ENCODE data around the gene BRINP2. TPM values are rescaled to one million over a fixed set of nuclear protein-coding genes. Genes with fewer than 3 reads are reported as not detected.

The BRINP2 gene
- total RNA-seq, 1 donor from 2014 or later: not detected

DNA sequence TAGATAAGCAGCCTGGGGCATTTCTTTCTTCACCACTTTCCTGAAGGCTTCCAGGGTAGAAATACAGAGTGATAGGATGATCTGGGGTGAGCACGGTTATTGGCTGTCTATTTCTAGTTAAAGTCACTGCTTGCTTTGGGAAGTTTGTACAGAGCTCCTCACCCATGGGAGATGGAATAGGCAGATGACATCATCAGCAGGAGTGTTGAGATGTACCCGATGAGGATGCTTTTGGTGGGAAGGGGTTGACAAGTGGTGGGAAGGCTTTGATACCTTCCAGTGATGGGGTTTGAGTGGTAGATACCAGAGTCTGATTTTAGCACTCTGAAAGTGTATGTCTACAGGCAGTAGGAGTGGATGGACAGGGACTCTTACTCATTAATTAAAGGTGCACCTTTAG is 112.6 kb downstream of the BRINP2 start:
- no peak overlapping the region for H3K4me3 Mint-ChIP-seq
- intact Hi-C loops (cut with micrococcal nuclease): no loop called here

DNA sequence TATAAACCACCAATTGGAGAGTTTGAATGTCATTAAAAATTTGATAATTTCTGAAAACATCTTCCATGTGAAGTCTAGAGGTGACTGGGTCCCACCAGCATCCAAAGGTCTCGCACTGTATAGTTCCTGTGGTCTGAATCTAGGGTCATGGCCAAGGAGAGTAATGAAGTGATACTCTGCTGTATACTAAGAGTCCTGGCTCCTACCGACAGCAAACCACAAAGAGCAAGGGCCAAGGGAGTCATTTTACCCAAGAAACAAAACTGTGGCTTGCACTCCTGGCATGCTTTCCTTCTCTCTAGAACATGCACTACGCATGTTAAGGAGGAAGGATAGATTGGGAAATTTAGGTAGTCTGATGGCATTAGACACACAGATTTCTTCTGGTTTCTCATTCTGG is 115.6 kb downstream of the BRINP2 start:
- intact Hi-C loops (cut with micrococcal nuclease): no loop called here
- H3K4me1 Mint-ChIP-seq: no peaks in the 10 kb centered on the region
- H3K27ac Mint-ChIP-seq: no peak overlapping the region
- no peaks in the 10 kb centered on the region for H3K9me3 Mint-ChIP-seq
- H3K4me3 Mint-ChIP-seq: no peak overlapping the region
- H3K27me3 Mint-ChIP-seq: no peaks in the 10 kb centered on the region
- no peak for DNase-seq
- H3K36me3 Mint-ChIP-seq (ENCODE audit: low read depth): no peaks in the 10 kb centered on the region

More for the DNA sequence above, 112.6 kb downstream of the BRINP2 start:
- Mint-ChIP-seq H3K4me1 (no peaks in the 10 kb centered on the region), H3K27ac (no peak overlapping the region), H3K9me3 (no peaks in the 10 kb centered on the region), H3K36me3 (ENCODE audit: low read depth) (no peaks in the 10 kb centered on the region), H3K27me3 (no peaks in the 10 kb centered on the region)
- DNase-seq: no peak

DNA sequence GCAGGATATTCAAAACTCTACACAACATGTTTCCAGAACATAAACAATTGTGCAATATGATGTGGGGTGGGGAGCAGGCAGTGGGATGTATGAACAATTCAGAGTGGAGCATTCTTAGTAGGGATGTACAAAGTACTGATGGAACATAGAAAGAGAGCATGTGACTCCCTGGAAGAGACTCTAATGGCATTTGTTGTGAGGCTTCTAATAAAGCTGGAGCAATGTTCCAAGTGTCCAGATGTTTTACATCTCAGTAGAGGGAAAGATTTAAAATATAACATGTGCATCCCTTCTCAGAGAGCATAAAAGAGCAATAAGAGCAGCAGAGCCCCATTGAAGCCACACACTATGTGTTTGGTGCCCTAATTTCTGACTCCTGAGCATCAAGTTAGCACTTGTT is 116.5 kb downstream of the BRINP2 start:
- H3K4me1 Mint-ChIP-seq: no peaks in the 10 kb centered on the region
- H3K36me3 Mint-ChIP-seq (ENCODE audit: low read depth): no peaks in the 10 kb centered on the region
- no peaks in the 10 kb centered on the region for H3K27me3 Mint-ChIP-seq
- H3K9me3 Mint-ChIP-seq: no peaks in the 10 kb centered on the region
- no peak for DNase-seq
- H3K27ac Mint-ChIP-seq: no peak overlapping the region
- H3K4me3 Mint-ChIP-seq: no peak overlapping the region
- intact Hi-C loops (cut with micrococcal nuclease): no loop called here

- intact Hi-C loops (cut with micrococcal nuclease): no loop called here
- Mint-ChIP-seq H3K36me3 (ENCODE audit: low read depth) (no peaks in the 10 kb centered on the region), H3K4me1 (no peaks in the 10 kb centered on the region), H3K27ac (no peak overlapping the region), H3K9me3 (no peaks in the 10 kb centered on the region), H3K27me3 (no peaks in the 10 kb centered on the region), H3K4me3 (no peak overlapping the region)
- no peak for DNase-seq
Measured at GRCh38 chr1:177287994-177288393, 117.2 kb downstream of the BRINP2 start.

GRCh38 chr1:177289532-177289931 is 118.8 kb downstream of the BRINP2 start:
- H3K4me1 Mint-ChIP-seq: no peaks in the 10 kb centered on the region

GRCh38 chr1:177300431-177300830 is 129.7 kb downstream of the BRINP2 start:
- H3K4me3 Mint-ChIP-seq: no peak overlapping the region
- no peak overlapping the region for H3K27ac Mint-ChIP-seq
- intact Hi-C loops (cut with micrococcal nuclease): no loop called here
- H3K27me3 Mint-ChIP-seq: no peaks in the 10 kb centered on the region
- DNase-seq: no peak
- H3K36me3 Mint-ChIP-seq (ENCODE audit: low read depth): no peaks in the 10 kb centered on the region
- no peaks in the 10 kb centered on the region for H3K9me3 Mint-ChIP-seq
- H3K4me1 Mint-ChIP-seq: no peaks in the 10 kb centered on the region

More at GRCh38 chr1:177289532-177289931, 118.8 kb downstream of the BRINP2 start:
- Mint-ChIP-seq H3K4me3 (no peak overlapping the region), H3K27ac (no peak overlapping the region), H3K9me3 (no peaks in the 10 kb centered on the region), H3K36me3 (ENCODE audit: low read depth) (no peaks in the 10 kb centered on the region), H3K27me3 (no peaks in the 10 kb centered on the region)
- DNase-seq: no peak
- intact Hi-C loops (cut with micrococcal nuclease): no loop called here

- no peaks in the 10 kb centered on the region for H3K4me1 Mint-ChIP-seq
- H3K36me3 Mint-ChIP-seq (ENCODE audit: low read depth): no peaks in the 10 kb centered on the region
- no peaks in the 10 kb centered on the region for H3K9me3 Mint-ChIP-seq
- H3K4me3 Mint-ChIP-seq: no peak overlapping the region
- DNase-seq: no peak
- intact Hi-C loops (cut with micrococcal nuclease): no loop called here
- H3K27ac Mint-ChIP-seq: no peak overlapping the region
- H3K27me3 Mint-ChIP-seq: no peaks in the 10 kb centered on the region
Measured at GRCh38 chr1:177301425-177302124, 130.8 kb downstream of the BRINP2 start.

DNA sequence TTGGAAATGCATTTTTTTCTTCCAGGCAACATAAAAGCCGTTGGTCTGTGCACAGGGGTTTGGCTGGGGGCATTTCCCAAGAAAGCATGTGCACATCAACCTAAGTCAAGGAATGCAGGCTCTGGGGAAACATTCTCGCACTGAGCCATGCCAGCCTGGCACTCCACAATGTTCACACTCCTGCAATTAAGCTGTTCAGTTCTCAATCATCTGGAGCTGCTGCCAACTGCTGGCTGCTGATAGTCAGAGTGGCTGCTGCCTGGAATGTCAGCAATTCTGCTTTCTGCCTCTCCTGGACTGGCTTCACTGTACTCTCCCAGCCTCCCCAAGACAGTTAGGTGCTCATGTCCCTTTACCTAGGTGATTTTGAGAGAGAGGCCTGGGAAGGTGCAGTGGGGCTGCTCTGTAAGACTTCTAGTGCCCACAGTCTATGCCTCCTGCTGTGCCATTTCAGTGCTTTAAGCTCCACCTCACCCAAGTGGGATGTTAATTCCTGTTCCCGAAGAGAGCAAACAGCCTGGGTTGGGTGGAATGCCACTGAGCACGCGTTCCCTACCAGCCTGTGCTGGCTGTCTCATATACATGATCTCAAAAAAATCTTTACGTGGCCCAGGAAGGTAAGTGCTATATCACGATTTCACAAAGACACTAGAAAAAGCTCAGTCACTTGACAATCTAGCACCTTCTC is 131.7 kb downstream of the BRINP2 start:
- intact Hi-C loops (cut with micrococcal nuclease): no loop called here
- Mint-ChIP-seq H3K27me3 (no peaks in the 10 kb centered on the region), H3K4me3 (no peak overlapping the region), H3K27ac (no peak overlapping the region), H3K4me1 (no peaks in the 10 kb centered on the region), H3K36me3 (ENCODE audit: low read depth) (no peaks in the 10 kb centered on the region), H3K9me3 (no peaks in the 10 kb centered on the region)
- no peak for DNase-seq

DNA sequence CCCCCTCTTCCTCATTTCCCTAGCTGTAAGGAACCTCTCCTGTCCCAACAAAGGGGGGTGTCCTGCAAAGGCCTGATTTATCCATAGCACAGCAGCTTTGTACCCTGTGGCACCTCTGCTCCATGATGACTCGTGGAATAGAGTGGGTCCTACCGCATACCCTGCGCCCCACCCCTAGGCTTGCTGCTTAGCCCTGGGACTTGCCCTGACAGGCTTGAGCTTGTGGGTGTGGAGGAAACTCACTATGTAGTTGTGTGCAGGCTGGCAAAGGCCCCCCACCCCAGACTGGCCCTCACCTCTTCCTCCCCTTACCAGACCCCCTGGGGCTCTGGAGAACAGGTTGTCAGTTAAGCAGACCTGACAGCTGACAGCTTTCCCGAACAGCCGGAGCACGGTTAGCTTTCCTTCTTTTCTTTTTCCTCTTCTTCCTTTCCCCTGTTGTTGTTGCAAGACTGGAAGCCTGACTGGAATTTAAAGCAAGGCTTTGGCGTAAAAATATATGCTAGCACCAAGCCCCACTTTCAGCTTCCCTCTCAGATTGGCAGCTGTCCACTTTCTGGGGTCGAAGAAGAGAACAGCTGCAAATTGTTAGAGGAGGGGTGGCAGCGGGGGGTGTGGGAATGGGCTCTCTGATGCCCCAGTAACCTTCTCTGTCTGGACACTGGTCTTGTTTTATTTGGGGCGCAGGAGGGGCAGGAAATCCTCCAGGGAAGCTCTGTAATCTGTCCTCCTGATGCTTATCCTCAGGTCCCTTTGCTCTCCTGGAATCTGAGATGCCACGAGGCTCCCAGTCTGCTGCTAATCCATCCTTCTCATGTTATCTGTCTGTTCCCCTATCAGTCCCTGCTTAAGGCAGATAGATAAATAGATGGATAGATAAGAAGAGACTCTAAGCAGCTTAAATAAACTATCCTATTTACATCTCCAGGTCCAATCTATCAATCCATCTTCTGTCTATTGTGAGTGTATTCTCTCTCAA is 134.6 kb downstream of the BRINP2 start:
- Mint-ChIP-seq H3K27ac (no peak overlapping the region), H3K36me3 (ENCODE audit: low read depth) (no peaks in the 10 kb centered on the region), H3K4me1 (no peaks in the 10 kb centered on the region), H3K4me3 (no peak overlapping the region), H3K27me3 (no peaks in the 10 kb centered on the region), H3K9me3 (no peaks in the 10 kb centered on the region)
- intact Hi-C loops (cut with micrococcal nuclease): no loop called here
- DNase-seq: no peak

GRCh38 chr1:177306019-177306415 is 135.3 kb downstream of the BRINP2 start:
- no peak for DNase-seq
- H3K27me3 Mint-ChIP-seq: no peaks in the 10 kb centered on the region
- intact Hi-C loops (cut with micrococcal nuclease): no loop called here
- H3K4me3 Mint-ChIP-seq: no peak overlapping the region
- no peaks in the 10 kb centered on the region for H3K4me1 Mint-ChIP-seq
- H3K36me3 Mint-ChIP-seq (ENCODE audit: low read depth): no peaks in the 10 kb centered on the region
- no peak overlapping the region for H3K27ac Mint-ChIP-seq
- H3K9me3 Mint-ChIP-seq: no peaks in the 10 kb centered on the region

- DNase-seq: no peak
- intact Hi-C loops (cut with micrococcal nuclease): no loop called here
- no peak overlapping the region for H3K27ac Mint-ChIP-seq
- no peaks in the 10 kb centered on the region for H3K36me3 Mint-ChIP-seq (ENCODE audit: low read depth)
- no peaks in the 10 kb centered on the region for H3K4me1 Mint-ChIP-seq
- no peaks in the 10 kb centered on the region for H3K27me3 Mint-ChIP-seq
- no peak overlapping the region for H3K4me3 Mint-ChIP-seq
- H3K9me3 Mint-ChIP-seq: no peaks in the 10 kb centered on the region
Measured at GRCh38 chr1:177306981-177307380, 136.2 kb downstream of the BRINP2 start.

DNA sequence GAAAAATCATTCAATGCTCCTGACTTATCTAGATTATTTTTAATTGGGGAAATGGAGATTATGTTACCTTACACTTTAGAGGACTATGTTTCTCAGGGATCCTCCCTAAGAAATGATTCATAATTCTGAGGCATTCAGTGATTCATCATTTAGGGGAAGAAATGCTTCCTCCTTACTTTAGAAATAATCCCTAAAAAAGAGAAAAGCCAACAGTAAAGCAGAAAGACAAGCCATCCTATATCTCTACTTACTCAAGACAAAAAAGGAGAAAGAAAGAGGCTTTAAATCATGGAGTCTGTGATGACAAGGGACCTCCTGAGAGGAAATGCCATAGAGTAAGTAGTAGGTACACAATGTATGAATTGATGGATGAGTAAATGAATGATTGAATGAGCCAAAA is 137.0 kb downstream of the BRINP2 start:
- Mint-ChIP-seq H3K4me3 (no peak overlapping the region), H3K4me1 (no peaks in the 10 kb centered on the region), H3K27ac (no peak overlapping the region), H3K27me3 (no peaks in the 10 kb centered on the region), H3K9me3 (no peaks in the 10 kb centered on the region), H3K36me3 (ENCODE audit: low read depth) (no peaks in the 10 kb centered on the region)
- intact Hi-C loops (cut with micrococcal nuclease): no loop called here
- DNase-seq: no peak

GRCh38 chr1:177309880-177310279 is 139.1 kb downstream of the BRINP2 start:
- Mint-ChIP-seq H3K4me3 (no peak overlapping the region), H3K27ac (no peak overlapping the region), H3K4me1 (no peaks in the 10 kb centered on the region), H3K9me3 (no peaks in the 10 kb centered on the region), H3K27me3 (no peaks in the 10 kb centered on the region), H3K36me3 (ENCODE audit: low read depth) (no peaks in the 10 kb centered on the region)
- intact Hi-C loops (cut with micrococcal nuclease): no loop called here
- no peak for DNase-seq

DNA sequence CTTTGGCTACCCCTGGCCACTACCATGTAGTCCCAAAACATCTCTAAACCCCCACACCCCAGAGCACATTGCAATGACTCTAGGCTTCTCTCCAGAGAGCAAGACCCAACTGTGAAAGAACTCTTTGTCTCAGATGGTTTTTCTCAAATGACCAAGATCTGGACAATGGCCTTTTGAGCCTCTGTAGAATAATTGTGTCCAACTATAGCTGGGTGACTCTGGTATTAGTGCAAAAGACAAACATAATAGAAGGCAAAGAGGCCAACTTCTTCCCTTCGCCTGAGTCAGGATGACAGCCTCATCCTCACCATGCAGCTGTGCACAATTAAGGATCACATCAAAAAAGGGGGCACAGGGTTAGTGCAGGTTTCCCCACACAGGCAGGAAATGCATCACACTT is 139.6 kb downstream of the BRINP2 start:
- H3K27ac Mint-ChIP-seq: no peak overlapping the region
- H3K27me3 Mint-ChIP-seq: no peaks in the 10 kb centered on the region
- H3K4me3 Mint-ChIP-seq: no peak overlapping the region
- no peaks in the 10 kb centered on the region for H3K4me1 Mint-ChIP-seq
- no peaks in the 10 kb centered on the region for H3K9me3 Mint-ChIP-seq
- no peak for DNase-seq
- intact Hi-C loops (cut with micrococcal nuclease): no loop called here
- no peaks in the 10 kb centered on the region for H3K36me3 Mint-ChIP-seq (ENCODE audit: low read depth)

All from activated CD4-positive, alpha-beta T cell treated with anti-CD3 and anti-CD28 coated beads, Interleukin-2, amount 10 ng/mL, durations not matched to agents 24 days and 14 days (primary cell).